ENCODE results near the gene TRDMT1.

Gene TRDMT1

GRCh38 chr10:17101257-17101909, 100.1 kb downstream of the TRDMT1 start:
- DNase-seq (ENCODE audit: extremely low read depth in 1 of 2, low read depth in 1 of 2), result no peak

- no peak for DNase-seq (ENCODE audit: extremely low read depth in 1 of 2, low read depth in 1 of 2)
Measured at GRCh38 chr10:17100586-17100985, 100.9 kb downstream of the TRDMT1 start.

GRCh38 chr10:17098012-17098411, 103.5 kb downstream of the TRDMT1 start:
- DNase-seq (ENCODE audit: extremely low read depth in 1 of 2, low read depth in 1 of 2), result no peak
